Superior temporal gyrus (tissue), 1 donor: Measurements from ENCODE around the gene TMCC1.
"Not testable (repeated sequence)": the region's sequence is repeated elsewhere in the genome, so short reads cannot be mapped to it uniquely, and the experiment has no call there.

Experiments
- DNase-seq: peaks from one replicate; pipeline ENCODE4 v3.0.0-alpha.2; 2016; ENCODE audit errors: extremely low spot score

TMCC1 gene

GRCh38 chr3:129727707-129728106 lies 165.8 kb downstream of the TMCC1 start:
- peak; percentile 28 for DNase-seq

DNA sequence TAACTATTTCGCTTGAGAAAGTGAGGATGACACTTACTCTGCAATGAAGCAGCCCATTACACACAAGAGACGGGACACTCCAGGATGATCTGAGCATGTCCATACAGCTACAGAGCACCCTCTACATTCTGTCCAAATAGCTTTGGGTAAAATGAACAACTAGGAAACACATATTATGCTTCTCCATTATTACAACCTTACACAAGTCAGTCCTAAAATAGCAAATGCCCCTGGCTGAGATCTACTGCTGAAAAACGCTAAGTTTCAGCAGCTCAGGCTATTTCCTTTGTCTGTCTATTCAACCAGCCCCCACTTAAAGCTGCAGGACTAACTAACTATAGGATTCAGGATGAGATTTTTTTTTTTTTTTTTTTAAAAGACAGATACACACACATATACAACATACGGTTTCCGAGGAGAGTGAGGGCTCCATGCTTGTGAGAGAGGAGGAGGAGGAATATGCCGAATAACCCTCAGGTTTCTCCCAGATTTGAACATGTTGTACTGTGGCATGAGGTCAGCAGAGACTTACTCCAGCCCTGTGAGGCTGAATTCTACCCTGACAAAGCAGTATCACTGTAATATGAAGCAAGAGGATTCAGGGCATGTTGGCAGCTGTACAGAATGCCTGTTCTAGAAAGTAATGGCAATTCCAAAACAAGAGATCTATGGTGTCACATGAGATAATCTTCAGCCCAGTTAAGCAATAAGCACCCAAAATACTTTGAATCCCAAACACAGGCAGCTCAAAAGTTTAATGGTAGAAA lies 169.8 kb downstream of the TMCC1 start:
- DNase-seq = peak; percentile 58

DNA sequence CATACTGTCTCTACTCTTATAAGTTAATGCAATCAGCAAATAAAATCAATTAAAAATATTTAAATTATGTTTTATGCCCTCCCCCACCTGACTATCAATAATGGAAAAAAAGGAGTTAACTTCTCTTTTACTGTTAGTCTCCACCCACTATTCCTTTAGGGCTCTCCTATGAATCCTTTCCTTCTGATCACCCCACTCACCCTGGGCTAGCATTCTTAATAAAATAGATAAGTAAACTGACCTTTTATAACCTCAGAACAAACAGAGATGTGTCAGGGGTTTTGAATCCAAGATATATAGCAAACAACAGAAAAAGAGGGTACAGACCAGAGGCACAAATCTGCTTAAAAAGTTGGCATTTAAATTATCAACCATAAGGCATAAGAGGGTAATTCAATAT lies 171.0 kb downstream of the TMCC1 start:
- DNase-seq = no peak

DNA sequence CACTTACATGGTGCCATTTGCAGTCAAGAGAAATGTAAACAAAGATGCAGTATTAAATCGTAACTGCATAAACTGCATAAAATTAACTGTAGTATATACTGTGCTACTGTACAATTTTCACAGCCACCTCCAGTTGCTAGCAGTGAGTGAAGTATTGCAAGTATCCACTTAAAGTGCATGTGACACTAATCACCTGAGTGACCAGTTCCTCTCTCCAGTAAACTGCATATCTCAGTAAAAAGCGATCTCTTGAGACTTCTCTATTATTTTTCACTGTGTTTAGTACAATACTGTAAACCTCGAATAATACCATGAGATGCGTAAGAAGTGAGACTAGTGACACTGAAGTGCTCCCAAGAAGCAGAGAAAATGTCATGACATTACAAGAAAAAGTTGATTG lies 175.3 kb downstream of the TMCC1 start:
- no peak for DNase-seq

- no peak for DNase-seq
These were observed 177.7 kb downstream of the TMCC1 start for GRCh38 chr3:129715854-129716253.

DNA sequence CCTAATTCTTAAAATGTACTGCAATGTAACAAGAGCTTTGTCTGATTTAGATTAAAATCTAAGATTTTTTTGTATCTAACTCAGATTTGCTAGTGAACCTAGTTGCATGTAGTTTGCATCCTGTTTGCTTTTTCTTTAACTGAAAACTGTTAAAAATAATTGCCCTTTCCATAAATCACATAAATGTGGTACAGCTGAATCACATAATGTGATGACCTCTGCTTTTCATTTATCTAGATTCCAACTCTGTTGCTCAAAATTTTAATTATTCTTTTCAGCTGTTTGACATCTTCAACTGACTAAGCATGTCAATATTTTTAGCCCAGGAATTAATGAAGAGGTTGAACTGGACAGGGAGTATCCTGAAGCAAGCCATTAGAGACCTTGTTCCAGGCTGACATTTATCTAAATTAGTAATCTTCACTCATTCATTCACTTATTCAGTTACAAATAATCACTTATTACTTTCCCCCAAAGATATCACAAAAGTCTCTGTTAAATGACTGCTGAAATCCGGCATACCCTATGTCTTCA lies 185.1 kb downstream of the TMCC1 start:
- no peak for DNase-seq

- no peak for DNase-seq
These were observed 188.2 kb downstream of the TMCC1 start for GRCh38 chr3:129705274-129705673.

DNA sequence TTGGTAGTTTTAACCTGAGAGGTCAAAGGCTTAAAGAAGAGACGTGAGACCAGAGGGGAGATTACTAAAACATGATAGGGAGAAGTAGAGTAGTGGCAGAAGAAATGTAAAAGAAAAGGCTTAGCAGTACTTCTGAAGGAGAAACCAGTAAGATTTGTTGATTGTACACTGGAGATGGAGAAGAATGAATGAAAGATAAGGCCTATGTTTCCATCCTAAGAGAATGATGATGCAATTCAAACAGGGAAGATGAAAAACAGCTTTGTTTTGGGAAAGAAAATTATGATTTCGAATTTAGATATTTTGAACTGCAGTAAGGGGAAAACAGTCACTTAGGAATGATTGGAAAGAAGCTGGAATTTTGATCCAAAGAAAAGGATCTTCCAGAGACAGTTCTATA lies 189.6 kb downstream of the TMCC1 start:
- DNase-seq = no peak

DNA sequence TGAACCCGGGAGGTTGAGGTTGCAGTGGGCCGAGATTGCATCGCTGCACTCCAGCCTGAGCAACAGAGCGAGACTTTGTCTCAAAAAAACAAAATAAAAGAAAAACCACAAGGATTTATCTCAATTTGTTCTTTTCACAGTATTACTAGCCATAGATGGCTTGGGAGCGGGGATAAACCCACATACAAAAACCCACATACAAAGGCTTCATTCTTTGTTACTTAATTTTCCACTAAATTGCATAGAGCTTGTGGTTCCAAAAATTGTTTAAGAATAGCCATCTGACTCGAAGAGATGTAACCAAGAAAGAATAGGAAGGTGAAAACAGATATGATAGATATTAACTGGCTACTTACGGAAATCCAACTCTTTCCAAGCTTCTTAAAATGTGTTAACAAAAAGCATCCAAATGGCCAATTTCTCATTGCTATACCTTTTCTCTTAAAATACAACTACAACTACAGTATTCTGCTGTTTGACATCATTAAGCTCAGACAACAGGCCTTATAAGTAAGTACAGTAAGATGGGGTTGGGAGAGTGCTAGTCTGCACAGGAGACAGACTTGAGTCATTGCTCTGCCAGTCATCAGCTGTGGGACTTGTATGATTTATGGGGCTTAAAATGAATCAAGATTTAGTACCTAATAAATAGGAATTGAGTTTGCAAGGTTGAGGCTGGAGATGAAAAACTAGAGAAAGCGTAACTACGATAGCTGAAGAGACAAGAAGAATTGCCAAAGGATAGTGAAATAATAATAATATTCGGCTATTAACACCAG lies 190.4 kb downstream of the TMCC1 start:
- no peak for DNase-seq

- no peak for DNase-seq
These were observed 192.3 kb downstream of the TMCC1 start for GRCh38 chr3:129701161-129701560.

DNA sequence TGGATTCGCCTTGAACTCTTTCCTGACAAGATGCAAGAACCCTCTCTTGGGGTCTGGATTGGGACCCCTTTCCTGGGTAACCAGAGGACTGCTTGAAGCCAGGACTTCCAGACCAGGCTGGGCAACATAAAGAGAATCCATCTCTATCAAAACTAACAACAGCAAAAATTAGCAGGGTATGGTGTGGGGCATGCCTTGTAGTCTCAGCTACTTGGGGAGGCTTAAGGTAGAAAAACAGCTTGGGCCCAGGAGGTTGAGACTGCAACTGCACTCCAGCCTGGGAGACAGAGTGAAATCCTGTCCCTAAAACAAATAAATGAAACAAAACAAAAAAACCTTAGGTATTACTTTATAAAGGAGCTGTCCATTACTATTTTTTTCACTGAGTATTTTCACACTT lies 193.9 kb downstream of the TMCC1 start:
- no peak for DNase-seq

DNA sequence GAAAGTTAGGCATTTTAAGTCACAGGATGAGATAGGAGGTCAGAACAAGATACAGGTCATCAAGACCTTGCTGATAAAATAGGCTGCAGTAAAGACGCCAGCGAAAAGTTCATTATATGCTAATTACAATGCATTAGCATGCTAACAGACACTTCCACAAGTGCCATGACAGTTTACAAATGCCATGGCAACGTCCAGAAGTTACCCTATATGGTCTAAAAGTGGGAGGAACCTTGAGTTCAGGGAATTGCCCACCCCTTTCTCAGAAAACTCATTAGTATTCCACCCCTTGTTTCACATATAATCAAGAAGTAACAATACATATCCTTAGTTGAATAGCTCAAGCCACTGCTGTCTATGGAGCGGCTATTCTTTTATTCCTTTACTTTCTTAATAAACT lies 194.3 kb downstream of the TMCC1 start:
- no peak for DNase-seq

DNA sequence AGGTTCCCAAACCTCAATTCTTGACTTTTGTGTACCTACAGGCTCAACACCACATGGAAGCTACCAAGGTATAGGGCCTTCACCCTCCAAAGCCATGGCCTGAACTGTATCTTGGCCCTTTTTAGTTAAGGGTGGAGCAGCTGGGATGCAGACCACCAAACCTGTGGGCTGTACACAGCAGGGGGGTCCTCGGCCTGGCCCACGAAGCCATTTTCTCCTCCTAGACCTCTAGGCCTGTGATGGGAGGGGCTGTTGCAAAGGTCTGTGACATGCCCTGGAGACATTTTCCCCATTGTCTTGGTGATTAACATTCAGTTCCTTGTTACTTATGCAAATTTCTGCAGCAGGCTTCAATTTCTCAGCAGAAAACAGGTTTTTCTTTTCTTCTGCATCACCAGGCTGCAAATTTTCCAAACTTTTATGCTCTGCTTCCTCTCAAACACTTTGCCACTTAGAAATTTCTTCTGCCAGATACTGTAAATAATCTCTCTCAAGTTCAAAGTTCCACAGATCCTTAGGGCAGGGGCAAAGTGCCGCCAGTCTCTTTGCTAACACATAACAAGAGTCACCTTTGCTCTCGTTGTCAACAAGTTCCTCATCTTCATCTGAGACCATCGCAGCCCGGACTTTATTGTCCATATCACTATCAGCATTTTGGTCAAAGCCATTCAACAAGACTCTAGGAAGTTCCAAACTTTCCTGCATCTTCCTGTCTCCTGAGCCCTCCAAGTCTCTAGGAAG lies 196.1 kb downstream of the TMCC1 start:
- no peak for DNase-seq

DNA sequence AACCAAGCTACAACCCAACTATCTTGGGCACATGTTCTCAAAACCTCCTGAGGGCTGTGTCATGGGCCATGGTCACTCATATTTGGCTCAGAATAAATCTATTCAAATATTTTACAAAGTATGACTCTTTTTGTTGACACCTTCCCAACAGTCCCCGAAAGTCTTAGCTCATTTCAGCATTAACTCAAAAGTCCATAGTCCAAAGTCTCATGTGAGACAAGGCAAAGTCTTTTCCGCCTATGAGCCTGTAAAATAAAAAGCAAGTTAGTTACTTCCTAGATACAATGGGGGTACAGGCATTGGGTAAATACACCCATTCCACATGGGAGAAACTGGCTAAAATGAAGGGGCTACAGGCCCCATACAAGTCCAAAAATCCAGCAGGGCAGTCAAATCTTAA lies 197.1 kb downstream of the TMCC1 start:
- DNase-seq = not testable (repeated sequence)

DNA sequence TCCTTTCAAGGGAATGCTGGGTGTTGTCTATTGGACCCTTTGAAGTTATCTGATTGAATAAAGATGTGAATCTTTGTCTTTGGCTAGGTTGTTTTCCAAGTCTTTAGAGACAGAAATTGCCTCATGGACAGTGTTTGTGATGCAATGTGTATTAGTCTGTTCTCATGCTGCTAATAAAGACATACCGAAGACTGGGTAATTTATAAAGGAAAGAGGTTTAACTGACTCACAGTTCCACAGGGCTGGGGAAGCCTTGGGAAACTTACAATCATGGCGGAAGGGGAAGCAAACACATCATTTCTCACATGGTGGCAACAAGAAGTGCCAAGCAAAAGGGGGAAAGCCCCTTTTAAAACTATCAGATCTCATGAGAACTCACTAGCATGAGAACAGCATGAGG lies 198.3 kb downstream of the TMCC1 start:
- DNase-seq = no peak

DNA sequence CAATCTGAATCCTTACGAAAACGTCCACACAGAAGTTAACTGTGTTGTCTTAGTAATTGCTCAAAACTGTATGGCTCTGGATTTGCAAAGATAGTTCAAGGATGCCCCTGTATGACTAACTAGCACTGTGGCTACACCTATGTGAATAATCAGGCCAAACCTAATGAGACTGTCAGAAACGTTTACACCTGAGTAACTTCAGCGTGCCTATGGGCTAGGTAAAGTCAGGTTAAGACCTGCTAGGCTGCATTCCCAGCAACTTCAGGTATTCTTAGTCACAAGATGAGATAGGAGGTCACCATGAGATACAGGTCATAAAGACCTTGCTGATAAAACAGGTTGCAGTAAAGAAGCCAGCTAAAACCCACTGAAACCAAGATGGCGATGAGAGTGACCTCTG lies 199.3 kb downstream of the TMCC1 start:
- DNase-seq = no peak

GRCh38 chr3:129692743-129693142 lies 200.8 kb downstream of the TMCC1 start:
- no peak for DNase-seq

DNA sequence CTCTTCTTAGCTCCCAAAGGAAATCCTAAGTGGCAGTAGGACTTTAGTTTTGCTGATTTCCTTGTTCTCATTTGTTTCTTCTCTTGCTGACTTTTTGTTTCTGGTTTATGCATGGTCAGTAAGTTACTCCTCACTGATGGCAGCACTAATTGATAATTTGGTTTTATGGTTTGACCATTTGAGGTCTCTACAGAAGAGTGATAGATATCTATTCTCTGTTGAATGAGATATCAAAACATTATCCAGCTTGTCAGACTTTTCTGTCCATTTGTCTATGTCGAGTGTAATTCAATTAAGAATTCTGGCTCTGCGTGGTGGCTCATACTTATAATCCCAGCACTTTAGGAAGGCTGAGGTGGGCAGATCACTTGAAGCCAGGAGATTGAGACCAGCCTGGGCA lies 202.5 kb downstream of the TMCC1 start:
- DNase-seq = no peak

DNA sequence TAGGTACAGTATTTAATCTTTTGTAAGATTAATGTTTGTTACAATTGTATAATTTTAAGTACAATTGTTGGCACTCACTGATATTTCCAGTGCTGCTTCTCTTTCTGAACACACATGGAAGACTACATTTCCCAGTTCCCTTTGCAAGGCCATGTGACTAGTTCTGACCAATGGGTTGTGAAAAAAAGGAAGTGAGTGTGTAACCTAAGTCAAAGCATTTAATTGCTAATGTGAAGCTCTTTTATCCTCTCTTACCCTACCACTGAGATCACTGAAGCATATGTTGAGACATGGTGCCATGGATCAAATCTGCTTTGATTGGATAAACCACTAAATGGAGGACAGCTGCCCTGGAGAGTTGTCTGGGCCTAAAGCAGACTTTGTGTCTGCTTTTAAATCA lies 203.1 kb downstream of the TMCC1 start:
- DNase-seq = peak; percentile 97

GRCh38 chr3:129689036-129689435 lies 204.5 kb downstream of the TMCC1 start:
- DNase-seq = peak; percentile 70

- peak; percentile 98 for DNase-seq
These were observed 205.1 kb downstream of the TMCC1 start for GRCh38 chr3:129688271-129688895.

DNA sequence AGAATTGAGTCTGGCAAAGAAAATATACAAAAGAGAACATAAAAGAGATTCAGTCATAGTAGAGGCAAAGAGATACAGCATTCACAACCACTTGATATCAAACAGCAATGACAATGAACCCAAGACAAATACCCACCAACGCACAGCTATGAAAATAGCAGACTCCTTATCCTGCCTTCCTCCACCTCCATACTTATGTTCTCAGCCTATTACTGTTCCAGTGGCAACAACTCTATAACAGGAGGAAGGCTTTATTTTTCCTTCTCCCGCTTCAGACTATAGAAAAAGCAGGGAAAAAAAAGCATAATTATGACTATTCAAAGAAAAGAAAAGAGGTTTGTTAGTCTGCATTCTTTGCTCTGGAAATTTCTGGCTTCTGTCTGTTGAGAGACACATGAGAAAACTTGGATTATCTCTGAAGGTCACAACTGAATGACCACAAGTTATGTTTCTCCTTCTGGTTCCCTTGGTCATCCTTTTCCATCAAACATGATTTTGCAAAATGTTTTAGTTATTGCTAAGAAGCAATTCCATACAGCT lies 205.9 kb downstream of the TMCC1 start:
- DNase-seq = peak; percentile 79
